ENCODE results near the gene CSRNP3.
"Not testable (repeated sequence)": the region's sequence is repeated elsewhere in the genome, so short reads cannot be mapped to it uniquely, and the experiment has no call there.

The CSRNP3 gene

DNA sequence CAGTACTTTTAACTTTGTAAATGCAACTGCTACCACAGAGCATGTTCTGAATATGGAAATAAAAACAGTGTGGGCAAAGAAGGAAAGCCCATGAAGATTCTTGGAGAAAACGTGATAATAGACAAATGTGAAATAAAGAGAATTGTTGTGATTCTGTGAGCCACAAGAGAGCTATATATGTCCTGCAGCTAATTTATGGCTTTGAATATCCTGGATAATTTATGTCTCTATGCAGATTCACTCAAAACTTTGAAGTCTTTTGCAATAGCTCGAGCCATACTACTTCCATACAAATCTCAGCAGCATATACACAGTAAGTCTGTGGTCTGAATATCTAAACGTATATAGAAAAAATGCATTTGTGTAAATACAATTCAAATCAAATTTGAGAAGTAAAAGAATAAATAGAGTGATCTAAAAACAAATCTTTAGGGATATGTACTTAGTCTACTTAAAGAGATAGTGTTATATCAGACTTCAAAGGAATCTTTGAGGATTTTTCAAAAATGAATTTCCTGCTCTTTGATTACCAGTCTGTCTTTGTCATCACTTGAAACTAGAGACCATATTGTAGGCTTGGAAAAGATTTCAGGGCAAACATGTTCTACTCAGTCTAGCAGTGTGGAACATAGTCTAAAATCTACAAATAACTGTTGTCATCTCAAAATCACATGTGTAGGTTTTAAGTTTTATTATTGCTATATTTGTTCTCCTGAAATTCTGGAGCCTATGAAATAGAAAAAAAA is 107.1 kb downstream of the CSRNP3 start:
- Histone ChIP-seq H3K27ac (peak overlapping the region in 1 of 21 experiments; percentile 31), H3K4me3 (no peak overlapping the region)

GRCh38 chr2:165582409-165582808 is 112.9 kb downstream of the CSRNP3 start:
- Histone ChIP-seq H3K4me3 (no peak overlapping the region), H3K27ac (peak overlapping the region in 1 of 21 experiments; percentile 8)

- no peak overlapping the region for H3K4me3 ChIP-seq
- peak overlapping the region in 2 of 21 experiments; percentile 3 to 8 for H3K27ac ChIP-seq
Measured at GRCh38 chr2:165582863-165583506, 113.5 kb downstream of the CSRNP3 start.

GRCh38 chr2:165584126-165584654 is 114.7 kb downstream of the CSRNP3 start:
- Histone ChIP-seq H3K4me3 (no peak overlapping the region), H3K27ac (peak overlapping the region in 1 of 21 experiments; percentile 3)

- Histone ChIP-seq H3K4me3 (no peak overlapping the region), H3K27ac (no peak overlapping the region)
Measured at GRCh38 chr2:165586019-165586418, 116.5 kb downstream of the CSRNP3 start.

GRCh38 chr2:165587335-165587938 is 117.9 kb downstream of the CSRNP3 start:
- Histone ChIP-seq H3K4me3 (no peak overlapping the region), H3K27ac (no peak overlapping the region)

- H3K4me3 ChIP-seq, H3K27ac ChIP-seq: not testable (repeated sequence)
Measured at GRCh38 chr2:165590999-165591398, 121.5 kb downstream of the CSRNP3 start.

- Histone ChIP-seq H3K27ac (no peak overlapping the region), H3K4me3 (no peak overlapping the region)
Measured at GRCh38 chr2:165593081-165593480, 123.6 kb downstream of the CSRNP3 start.

DNA sequence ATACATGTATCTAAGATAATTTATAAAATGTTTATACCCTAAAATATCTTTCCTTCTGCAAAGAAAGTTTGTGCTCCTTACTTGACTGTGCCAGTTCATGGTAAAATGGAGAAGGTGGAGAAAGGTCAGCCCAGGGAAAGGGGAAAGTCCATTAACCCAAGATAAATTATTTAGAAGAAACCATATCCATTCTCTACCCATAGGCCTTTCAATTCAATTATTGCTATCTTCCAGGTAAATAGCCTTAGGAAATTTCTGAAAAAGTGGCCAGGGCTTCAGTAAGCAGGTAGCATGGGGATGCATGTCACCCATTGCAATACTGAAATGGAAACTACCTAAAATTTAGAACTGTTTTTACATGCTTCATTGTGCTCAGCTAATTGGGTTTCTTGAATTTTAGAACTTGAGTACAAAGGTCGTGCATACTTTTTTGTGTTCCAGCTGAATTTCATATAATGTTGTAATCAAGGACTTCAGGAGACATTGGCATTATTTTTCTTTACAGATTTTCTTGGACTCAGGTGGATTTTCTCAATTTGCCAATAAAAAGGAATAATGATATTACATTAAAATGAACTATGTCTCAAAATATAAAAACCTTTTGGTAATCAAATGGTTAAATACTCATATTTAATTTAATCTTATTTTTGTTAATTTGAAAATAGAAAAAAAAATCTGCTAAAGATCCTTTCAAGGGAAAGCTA is 124.9 kb downstream of the CSRNP3 start:
- H3K4me3 ChIP-seq: no peak overlapping the region

DNA sequence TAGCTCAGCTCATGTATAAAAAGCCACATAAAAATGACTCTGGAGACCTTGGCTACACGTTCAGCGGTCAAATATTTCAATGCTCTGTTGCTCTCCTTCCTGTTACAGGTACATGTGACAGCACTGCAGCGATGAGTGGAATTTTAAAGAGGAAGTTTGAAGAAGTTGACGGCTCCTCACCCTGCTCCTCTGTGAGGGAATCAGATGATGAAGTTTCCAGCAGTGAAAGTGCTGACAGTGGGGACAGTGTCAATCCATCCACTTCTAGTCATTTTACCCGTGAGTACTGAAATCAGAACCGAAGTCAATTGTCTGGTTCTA is 125.4 kb downstream of the CSRNP3 start:
- Histone ChIP-seq H3K4me3 (no peak overlapping the region), H3K27ac (no peak overlapping the region)

More for the DNA sequence above, 124.9 kb downstream of the CSRNP3 start:
- no peak overlapping the region for H3K27ac ChIP-seq

DNA sequence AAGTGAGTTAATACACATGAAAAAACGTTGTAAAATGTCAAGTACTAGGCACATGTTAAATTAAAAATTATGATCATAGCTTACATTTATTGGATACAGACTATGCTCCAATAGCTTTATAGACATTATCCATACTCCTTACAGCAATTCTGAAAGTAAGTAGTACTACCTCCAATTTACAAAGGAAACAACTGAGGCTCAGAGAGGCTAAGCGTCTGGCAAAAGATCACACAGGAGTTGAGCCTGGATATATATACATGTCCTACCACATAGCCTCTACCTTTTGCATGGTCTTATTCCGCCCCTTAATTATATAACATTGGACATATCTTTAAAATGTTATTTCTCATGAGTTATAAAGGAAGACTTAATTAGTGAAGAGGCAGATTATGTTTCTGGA is 127.3 kb downstream of the CSRNP3 start:
- no peak overlapping the region for H3K4me3 ChIP-seq
- no peak overlapping the region for H3K27ac ChIP-seq

GRCh38 chr2:165601065-165601830 is 131.8 kb downstream of the CSRNP3 start:
- Histone ChIP-seq H3K27ac (peak overlapping the region in 5 of 21 experiments; percentile 12 to 57 (median 43)), H3K4me3 (no peak overlapping the region)

- Histone ChIP-seq H3K4me3 (no peak overlapping the region), H3K27ac (peak overlapping the region in 6 of 21 experiments; percentile 12 to 57 (median 39))
Measured at GRCh38 chr2:165601928-165602521, 132.5 kb downstream of the CSRNP3 start.

DNA sequence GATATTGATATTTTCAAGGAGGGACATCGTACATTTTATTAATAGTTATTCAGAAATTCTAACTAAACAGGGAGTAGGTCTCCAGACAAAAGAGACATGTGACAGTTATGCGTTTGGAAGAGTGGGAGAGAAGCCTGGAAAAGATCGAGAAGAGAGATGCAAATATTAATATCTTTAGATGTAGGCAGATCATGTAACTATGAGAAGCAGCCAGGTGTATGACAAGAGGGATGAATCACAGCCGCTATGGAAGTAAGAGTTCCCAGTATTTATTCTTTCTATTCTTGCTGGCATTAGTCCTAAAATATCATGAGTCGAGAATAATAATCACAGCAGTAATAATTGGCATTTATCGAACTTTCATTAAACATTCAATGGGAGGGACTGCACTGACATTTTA is 140.2 kb downstream of the CSRNP3 start:
- Histone ChIP-seq H3K27ac (no peak overlapping the region), H3K4me3 (no peak overlapping the region)

GRCh38 chr2:165610591-165611029 is 141.1 kb downstream of the CSRNP3 start:
- Histone ChIP-seq H3K27ac (no peak overlapping the region), H3K4me3 (no peak overlapping the region)

DNA sequence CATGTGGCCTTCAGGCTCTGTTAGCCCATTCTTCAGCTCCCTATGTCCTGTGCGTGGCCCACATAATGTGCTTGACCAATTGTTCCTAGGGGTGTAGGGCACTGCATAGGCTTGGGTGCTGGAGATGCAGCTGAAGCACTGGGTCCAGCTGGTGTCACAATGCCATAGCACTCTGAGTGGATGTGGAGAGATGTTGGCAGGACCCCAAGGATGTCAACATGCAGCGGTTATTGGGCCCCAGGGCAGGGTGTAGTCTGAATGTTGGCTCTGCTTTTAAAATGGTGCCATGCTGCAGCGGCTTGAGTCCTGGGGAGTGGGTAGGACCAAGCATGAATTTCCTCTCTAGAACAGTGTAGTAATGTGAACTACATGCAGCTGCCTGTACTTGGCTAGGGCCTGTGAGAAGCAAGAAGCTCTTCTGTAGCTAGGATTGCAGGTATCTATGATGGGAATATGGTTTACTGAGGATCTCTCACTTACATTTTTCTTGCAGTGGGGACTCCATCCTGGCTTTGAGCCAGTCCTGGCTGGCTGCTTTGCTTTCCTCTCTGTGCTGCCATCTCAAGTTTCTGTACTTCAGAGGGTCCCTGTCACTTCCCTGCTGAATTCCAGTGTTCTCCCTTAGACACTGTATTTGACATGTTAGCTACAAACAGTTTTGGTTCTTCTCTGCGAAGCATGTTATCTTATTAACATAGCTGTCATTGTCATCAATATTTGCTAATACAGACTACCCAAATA is 148.4 kb downstream of the CSRNP3 start:
- H3K4me3 ChIP-seq: no peak overlapping the region
- H3K27ac ChIP-seq: no peak overlapping the region

GRCh38 chr2:165618806-165619205 is 149.3 kb downstream of the CSRNP3 start:
- Histone ChIP-seq H3K27ac (no peak overlapping the region), H3K4me3 (no peak overlapping the region)

GRCh38 chr2:165621086-165621560 is 151.6 kb downstream of the CSRNP3 start:
- Histone ChIP-seq H3K4me3 (no peak overlapping the region), H3K27ac (no peak overlapping the region)
